GM19455 (cell line): ENCODE results near the gene PCSK2.

Experiments
- ATAC-seq: cut with Tn5 transposase; IDR thresholded peaks from one replicate; pipeline ENCODE4 v1.9.1; 2021; ENCODE audit not compliant: unreplicated experiment

PCSK2 gene

DNA sequence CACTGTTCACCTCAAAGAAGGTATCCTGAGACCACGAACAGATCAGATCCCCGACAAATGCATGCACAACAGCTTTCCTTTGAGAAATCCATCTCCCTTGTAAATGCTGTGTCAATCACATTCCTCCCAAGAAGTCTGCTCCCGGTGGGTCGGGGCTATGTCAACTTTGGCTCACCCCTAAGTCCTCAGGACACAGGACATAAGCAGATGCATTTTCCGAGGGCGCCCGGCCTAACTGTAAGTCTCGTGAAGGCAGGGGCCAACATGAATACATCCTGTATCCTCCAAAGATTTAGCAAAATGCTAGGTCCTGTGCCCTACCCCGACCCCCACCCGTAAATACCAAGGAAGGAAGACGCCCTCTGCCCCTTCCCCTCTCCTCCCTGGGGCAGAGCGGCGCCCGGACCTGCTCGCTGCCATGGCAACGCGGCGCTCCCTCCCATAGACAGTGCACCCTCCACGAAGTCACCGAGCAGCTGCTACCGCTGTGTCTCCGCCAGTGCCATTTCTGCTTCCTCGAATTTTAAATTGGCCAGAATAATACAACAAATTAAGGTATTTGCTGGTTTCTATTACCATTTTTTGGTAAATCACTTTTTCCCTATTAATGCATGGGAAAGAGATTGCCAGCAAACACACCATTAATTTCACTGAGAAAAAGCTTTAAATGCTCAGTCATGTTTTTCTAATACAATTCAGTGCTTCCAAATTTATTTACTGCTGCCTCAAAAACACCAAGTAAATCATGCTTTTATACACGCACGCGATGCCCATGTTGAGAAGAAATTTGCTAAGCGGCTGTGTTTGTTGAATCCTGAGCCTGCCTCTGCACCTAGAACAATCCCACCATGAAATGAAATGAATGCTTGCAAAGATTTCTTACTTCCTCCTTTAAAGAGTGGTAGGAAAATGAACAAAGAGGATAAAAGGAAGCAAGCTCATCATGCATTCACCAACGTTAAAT lies 100.6 kb downstream of the PCSK2 start:
- no peak for ATAC-seq

DNA sequence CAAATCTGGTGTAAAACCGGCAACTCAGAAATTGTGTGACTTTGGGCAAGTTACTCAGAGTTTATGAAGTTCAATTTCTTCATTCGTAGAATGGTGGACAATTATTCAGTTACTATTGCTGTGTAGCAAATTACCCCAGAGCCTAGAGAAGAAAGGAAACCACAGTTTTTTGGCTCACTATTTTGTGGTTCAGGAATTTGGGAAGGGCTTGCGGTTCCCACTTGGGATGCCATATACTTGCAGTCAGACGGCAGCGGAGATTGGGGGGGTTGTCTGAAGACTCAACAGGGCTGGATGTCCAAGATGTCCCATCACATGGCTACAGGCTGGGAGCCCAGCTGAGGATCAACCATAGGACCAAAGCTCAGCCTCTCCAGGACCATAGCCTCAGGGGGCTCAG lies 108.1 kb downstream of the PCSK2 start:
- ATAC-seq = no peak

DNA sequence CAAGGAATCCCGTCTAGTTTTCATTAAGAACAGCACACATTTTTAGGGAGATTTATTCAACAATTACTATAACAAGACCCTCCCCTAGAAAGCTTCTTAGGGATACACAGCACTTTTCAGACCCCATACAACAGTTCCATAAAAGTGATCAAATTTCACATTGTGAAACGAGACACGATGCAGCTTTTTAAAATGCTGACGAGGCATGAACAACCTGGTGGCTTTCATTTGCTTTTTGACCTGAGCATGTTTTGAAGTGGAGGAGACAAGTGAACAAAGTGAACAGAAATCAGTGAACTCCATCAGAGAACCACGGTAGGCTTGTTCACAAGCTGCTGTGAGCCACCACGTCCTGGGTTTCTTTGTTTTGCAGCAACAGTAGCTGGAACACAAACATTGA lies 112.2 kb downstream of the PCSK2 start:
- no peak for ATAC-seq

DNA sequence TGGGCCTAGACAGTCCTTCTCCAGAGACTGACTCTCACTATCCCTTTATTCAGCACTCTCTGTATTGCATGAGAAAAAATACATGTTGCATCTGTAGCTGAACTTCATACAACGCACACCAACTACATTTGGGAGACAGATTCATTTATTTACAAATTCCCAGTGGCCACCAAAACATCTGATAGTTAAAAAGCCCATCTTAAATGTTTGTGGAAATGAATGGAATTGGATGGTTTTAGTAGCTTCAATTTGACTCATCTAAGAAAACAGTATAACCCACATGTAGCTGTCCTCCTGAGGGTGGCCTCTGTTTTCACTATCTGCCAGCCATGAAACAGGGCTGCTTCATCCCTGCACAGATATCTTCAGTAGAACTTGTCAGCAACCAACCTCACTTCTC lies 116.3 kb downstream of the PCSK2 start:
- ATAC-seq = no peak

DNA sequence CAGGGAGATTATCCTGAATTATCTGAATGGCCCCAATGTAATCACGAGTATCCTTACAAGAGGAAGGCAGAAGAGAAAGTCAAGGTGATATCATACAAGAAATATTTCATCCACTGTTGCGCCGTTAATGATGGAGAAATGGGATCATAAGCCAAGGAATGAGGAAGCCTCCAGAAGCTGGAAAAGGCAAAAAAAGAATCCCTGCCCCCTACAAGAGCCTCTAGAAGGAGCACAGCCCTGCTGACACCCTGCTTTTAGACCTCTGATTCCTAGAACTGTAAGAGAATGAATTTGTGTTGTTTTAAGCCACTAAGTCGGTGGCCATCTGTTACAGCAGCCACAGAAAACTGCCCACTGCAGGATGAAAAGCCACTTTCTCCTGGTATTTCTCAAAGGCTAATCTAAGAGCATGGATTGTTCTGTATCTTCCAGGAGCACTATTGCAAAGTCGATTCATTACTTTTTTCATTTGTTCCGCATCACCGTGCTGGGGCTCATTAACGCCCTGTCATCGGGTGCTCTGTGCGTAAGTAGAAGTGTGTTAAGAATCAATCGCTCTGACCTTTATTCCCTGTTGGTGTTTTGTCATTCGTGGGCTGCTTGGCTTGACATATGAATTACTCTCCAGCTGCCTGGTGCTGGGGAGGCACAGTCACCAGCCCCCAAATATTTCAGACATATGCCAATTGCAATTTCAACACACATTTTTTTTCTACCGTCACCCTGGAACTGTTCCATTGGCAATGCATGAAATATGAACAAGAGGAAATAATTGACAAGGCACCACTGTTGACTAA lies 117.0 kb downstream of the PCSK2 start:
- ATAC-seq = no peak

DNA sequence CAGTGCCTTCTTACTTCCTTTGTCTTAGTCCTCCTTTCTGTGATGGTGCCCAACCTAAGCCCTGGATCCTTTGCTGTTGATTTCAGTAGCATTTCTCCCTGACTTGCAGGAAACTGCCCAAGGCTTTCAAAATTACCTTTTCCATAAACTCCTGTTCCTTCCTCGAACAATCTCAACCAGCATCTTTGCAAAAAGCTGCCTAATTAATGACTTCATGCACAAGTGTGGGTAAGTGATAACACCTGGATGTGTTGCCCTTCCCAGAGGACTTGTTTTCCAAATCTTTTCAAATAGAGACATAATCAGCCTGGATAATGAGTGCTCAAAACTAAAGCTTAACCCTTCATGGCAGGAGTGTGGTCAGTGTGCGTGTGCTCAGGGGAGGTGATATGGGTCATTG lies 118.0 kb downstream of the PCSK2 start:
- ATAC-seq = no peak

DNA sequence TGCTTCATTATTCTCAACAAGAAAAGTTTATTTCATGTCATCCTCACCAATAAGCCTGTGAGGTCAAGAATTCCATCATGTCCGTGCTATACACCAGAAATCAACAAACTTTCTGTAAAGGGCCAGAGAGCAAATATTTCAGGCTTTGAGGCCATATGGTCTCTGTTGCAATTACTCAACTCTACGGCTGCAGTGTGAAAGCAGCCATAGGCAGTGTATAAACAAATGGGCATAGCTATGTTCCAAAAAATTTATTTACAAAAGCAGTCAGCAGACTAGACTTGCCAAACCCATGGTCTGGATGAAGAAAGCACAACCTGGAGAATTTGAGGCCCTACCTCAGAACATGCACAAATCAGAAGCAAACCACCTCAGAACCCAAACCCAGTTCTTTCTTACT lies 118.5 kb downstream of the PCSK2 start:
- ATAC-seq = no peak

DNA sequence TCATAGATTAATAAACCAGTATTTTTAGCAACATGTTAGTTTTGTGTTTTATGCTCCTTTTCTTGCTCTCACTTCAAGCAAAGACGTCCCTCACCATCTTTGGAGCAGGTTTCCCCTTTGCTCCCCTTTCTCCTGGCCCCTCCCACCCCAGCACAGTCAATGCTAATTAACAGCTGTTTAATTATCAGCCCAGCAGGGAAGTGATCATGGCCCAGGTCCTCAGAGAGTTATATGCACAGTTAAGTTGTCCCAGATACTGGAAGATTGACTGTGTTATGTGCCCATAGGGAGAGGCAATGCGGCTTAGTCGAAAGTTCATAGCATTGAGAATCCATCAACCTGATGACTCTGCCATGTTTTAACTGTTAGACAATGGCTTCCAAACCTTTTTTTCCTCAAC lies 123.5 kb downstream of the PCSK2 start:
- ATAC-seq = no peak

DNA sequence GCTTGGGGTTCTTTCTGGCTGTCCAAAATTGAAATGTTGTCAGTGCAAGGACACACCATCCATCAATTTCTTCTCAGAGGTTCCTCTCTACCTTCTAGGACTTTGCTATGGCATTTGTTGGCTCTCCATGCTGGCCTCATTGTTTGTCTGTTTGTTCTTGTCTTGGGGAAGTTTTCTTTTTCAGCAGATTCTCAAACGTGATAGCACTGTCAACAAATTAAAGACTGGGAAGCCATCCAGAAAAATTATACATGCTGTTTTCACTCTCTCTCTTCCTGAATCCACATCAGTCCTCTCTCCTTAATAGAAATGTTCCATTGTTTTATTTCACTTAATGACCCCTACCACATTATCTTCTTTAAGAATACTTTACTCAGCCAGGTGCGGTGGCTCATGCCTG lies 130.4 kb downstream of the PCSK2 start:
- ATAC-seq = no peak

DNA sequence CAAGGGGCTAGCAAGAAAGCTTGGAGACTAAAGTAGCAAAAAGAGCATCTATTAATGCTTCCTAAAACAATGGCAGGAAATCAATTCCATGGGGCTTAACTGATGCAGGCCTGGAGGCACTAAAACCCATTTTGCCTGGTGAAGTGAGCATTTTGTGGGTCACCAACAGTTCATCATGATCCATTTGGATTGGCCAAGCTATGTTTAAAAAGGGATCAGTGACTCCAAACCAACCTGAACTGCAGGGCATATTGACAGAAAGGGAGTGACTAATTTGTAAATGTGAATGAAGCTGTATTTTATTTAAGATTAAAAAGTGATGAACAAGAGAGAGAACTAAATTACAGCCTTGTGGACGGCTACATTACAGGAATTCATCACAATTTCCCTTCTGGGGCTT lies 132.0 kb downstream of the PCSK2 start:
- ATAC-seq = no peak

DNA sequence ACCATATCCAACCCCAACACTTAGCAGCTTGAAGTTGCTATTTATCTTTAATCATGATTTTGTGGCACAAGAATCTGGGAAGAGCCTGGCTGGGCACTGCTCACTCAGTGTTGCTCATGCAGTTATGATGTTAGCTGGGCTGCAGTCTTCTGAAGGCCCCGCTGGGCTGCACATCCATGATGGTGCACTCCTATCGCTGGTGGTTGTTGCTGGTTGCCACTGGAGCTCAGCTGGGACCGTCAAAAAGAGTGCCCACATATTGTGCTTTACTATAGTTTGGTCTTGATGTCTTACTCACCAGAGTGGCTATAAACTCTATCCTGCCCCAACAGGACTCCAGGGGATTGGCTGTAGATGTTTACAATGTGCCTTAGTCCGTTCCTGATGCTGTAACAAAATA lies 137.8 kb downstream of the PCSK2 start:
- no peak for ATAC-seq

DNA sequence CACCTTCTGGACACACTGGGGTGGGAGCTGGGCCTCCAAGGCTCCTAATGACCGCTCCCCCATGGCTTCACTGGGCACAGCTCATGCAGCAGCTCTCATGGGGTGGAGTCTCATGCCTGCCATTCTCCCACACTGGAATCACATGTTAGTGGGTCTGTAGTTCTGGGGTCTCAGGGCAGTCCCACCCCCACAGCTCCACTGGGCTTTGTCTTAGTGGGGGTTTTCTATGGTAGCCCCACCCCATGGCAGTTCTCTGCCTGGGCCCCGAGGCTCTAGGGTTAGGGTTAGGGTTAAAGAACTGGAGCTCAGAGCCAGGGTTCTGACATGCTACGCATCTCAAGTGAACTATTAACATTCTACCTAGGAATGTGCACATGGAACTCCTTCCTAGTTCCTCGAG lies 139.0 kb downstream of the PCSK2 start:
- no peak for ATAC-seq

DNA sequence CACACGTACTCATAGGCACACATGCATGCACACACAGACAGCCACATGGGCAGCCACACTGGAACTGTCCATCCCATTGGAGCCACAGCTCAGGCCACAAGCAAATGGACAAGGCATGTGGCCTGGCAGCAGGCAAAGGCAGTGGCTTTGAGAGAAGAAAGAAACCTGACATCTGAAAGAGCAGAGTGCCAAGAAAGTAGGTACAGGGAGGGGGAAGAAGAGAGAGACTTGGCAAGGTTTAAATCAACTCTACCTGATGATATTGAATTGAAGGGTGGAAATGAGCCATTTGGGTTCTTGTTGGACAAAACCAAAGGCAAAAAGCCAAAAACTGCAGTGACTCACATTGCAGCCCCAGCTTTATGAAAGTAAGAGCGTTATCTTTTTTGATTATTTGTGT lies 142.7 kb downstream of the PCSK2 start:
- no peak for ATAC-seq

DNA sequence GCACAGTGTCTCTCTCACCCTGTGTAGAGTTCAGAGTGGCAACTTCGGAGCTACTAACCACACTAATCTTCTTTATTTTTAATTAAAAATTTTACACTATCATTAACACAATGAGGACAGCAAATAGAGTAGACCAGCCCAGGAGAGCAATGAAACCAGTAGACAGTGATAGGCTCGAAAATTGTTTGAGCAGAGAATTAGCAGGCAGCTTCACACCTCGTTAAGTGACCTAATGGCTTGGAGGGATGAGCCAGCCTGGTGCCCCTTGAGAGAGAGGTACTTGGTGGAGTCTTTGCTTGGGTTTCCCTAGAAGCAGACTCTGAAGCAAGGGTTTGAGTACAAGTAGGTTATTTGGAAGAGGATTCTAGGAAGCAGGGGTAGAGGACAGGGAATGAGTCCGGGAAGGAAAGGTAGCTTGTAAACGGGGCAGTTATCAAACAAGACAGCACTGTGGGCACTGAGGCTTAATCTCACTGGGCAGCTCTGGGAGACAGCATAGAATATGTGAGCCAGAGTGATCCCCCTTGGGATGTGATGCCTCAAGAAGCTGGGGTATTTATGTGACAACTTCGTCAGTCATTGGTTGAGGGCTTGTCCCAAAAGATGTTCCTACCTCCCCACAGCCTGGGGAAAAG lies 146.1 kb downstream of the PCSK2 start:
- ATAC-seq = no peak

DNA sequence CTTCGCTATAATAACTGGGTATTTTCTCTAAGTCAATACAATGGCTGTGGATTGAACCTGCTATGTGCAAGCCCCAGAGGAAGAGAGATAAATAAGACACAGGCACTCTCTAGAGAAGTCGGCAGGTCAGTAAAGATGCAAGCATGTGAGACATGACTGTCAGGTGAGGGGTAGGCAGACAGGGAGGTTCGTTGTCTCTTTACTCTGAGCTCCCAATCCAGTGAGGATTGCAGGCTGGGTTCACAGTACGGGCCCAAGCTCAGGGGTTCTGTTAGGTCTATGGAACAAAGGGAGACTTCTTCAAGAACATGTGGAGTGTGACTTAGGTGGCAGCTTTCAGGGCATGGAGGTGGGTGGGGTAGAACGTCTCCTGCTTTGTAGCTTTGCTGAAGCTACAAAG lies 147.2 kb downstream of the PCSK2 start:
- no peak for ATAC-seq

DNA sequence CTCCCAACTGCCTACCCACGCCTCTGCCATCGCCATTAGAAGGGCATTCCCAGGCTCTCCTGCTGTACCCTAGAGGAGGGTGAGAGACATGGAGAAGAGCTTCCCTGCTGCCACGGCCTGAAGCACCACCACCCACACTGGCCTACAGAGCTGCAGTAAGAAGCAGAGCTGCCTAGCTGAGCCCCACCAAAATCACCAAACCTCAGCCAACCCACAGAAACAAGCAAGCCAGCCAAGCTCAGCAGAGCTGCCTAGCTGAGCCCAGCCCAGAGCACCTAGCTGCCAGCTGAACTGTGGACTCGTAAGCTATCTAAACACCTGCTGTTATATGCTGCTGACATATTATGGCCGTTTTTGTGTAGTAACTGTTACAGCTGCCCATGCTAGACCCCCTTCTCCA lies 149.2 kb downstream of the PCSK2 start:
- no peak for ATAC-seq

DNA sequence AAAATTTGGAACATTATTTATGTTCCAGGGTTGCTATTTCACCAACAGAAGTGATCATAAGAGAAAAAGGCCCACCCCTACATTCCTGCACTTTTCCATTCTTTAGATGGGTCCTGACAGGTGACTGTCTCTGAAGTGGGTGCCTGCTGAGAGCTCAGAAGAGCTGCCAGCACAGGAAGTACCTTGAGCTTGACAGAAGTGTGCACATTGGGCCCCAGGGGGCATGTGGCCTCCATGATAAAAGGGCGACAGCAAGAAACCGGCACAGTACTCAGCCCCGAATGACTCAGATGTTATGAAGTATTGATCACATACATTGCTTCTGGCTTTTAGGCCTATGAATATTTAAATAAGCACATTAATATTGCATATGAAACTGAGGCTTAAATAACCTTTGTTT lies 150.4 kb downstream of the PCSK2 start:
- ATAC-seq = no peak

DNA sequence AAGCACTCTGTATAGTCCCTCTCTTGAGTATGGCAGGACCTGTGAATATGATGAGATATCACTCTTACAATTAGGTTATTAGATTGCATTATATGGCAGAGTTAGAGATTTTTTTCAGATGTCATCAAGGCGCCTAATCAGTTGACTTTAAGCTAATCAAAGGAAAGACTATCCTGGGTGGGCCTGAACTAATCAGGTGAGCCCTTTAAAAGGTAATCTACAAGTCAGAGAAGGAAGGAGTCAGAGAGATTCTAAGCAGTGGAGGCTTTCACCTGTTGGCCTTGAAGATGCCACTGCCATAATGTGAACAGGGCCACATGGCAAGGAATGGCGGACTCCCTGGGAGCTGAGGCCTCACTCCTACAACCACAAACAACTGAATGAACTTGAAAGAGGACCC lies 152.8 kb downstream of the PCSK2 start:
- ATAC-seq = no peak

DNA sequence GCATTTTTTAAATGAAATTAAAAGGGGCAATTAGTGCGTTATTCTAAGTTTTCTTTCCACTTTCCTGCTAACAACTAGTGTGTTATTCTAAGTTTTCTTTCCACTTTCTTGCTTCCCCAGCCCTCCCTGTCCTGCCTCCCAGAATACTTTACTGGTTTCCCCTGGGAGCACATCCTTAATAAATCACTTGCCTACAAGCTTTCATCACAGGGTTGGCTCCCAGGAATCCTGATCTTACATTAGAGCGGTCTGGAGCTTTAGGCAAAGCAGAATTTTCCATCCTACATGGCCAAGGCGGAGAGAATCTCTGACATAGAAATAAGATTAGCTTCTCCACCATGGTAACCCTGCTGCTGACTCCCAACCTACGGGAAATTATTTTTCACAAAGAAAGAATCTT lies 154.0 kb downstream of the PCSK2 start:
- no peak for ATAC-seq

DNA sequence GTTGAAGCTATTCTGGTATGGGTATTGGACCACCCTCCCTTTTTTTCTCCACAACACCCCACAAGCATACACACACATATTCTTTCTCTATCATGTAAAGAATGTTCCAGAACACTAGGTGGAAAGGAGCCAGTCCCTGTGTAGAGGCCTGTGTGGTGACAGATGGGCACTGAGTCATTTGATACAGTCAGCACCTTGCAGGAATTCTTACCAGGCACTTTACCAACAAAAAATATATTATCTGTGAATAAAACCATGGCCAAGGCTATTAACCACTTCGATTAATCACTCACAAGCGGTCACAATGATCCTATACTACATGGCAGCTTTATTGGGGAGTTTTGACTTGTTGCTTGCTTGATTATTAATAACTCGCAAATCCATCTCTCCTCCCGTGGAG lies 154.9 kb downstream of the PCSK2 start:
- ATAC-seq = no peak

DNA sequence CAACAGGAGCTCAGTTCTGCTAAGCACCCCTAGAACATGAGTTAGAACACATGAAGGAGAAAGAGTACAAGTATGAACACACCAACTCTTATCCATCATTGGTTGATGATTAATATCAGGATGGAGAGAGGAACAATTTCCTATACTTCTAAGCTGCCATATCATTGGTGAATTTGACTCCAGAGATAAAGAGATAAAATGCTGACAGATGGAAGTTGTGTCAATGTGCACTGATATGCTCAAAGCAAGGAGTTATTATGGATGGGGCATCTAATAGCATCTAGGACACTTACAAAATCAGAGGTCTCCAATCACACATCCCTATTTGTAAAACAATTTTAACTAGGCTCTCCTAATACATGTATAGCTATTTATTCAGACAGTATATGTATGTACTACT lies 159.0 kb downstream of the PCSK2 start:
- no peak for ATAC-seq

DNA sequence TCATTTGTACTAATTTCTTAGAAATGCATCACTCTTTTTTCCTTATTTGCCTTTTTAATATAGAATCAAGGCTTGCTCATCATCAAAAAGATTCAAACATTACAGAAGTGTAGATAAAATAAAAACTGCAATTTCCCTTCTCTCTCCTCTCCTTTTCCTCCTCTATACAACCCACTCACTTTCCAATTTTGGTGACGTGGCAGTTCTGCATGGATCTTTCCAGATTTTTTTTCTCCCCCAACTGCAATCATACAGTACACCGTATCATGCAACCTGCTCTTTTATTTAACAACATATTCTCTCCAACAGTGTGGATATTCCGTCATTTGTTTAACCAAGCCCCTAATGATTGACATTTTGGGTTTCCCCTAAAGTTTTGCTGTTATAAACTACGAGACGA lies 163.8 kb downstream of the PCSK2 start:
- no peak for ATAC-seq
